ENCODE measurements around the gene CTSO.
"Not testable (repeated sequence)": the region's sequence is repeated elsewhere in the genome, so short reads cannot be mapped to it uniquely, and the experiment has no call there.

Gene CTSO

DNA sequence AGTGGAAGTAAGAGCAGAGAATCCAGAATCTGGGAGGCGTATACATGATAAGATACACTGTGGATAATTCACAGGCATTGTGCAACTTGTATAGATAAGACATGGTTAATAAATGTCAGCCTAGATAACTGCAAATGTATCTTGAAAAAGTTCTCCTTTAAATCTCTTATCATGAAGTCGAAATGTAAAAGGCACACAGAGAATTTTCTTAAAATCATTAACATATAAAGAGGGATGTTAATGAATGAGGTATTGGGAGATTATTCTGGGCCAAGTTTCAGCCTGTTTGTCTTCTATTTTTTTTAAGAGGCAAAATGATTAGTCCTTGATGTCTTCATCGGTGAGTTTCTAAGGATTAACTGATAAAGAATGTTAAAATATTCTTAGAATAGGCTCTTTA lies 49.3 kb downstream of the CTSO start:
- DNase-seq = no peak

- DNase-seq = no peak
These were observed 50.2 kb downstream of the CTSO start, which contains the start of gene TDO2 for GRCh38 chr4:155903453-155903852. TSS of gene TDO2 (plus strand) at chr4:155903696. CDS start at chr4:155903759, 63 bp downstream.

DNA sequence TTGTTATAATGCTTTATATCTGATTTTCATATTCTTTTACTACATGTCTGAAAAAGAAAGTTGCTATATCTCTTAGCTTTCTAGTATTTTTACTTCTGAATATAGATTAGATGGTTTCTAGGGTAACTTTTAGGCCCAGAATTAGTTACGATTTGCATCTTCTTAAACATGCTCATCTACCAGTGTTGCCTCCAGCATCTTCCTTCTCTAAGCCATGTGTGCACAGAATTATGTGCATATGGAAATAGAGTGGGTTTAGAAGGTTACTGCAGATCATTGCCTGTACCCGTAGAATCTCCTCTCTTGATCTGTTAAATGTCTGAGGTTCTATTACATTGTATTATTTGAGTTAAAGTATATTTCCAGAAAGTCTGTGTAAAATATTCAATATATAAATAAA lies 52.7 kb downstream of the CTSO start:
- no peak for DNase-seq

GRCh38 chr4:155900381-155900780 lies 53.3 kb downstream of the CTSO start:
- DNase-seq = no peak

DNA sequence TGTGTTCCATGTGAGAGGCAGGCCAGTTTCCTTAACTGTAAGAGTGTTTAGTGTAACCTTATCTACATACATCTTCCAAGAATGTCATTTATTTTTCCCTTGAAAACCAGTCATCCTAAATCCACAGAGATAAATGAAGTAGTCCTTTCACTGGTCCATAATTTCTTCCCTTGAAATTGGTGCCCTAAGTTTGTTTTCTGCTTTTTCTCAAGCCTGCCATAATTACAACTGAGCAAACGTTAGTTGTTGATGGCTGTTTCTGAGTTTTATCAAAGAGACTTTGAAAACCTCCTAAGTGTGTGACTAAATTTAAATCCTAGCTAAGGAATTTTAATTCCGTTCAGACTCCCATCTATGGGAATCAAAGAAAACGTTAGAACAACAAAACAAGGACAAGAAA lies 53.8 kb downstream of the CTSO start:
- DNase-seq = no peak

DNA sequence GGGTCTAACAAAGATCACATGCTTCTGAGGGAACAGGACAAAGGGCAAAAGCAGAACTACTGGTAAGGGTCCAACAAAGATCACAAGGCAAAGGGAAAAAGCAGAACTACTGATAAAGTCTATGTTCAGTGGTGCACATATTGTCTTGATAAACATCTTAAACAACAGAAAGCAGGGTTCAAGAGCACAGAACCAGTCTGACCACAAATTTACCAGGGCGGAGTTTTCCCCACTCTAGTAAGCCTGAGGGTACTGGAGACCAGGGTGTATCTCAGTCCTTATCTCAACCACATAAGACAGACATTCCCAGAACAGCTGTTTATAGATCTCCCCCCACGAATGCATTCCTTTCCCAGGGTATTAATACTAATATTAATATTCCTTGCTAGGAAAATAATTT lies 55.3 kb downstream of the CTSO start:
- not testable (repeated sequence) for DNase-seq

- DNase-seq = no peak
These were observed 62.6 kb downstream of the CTSO start for GRCh38 chr4:155891058-155891457.

DNA sequence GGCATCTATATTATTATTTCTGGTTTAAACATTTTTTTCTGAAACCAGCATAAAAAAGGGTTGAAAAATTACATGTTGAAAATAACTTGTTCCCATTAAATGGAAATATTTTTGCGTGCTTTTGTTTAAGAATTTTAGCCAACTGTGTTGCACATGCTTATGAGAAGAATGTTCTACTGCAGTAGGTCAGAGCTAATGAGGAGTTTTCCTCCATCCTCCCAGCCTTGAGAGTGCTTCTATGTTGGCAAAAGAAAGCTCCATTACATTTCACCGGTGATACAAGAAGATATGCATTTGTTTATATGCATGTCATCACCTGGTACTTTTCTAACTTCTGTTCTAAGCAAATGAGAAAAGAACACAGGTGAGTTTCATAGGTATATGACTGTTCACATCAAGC lies 63.7 kb downstream of the CTSO start:
- no peak for DNase-seq

- peak; percentile 22 for DNase-seq
These were observed 64.5 kb downstream of the CTSO start for GRCh38 chr4:155889031-155889793.

GRCh38 chr4:155887847-155888570 lies 65.7 kb downstream of the CTSO start:
- DNase-seq = no peak

DNA sequence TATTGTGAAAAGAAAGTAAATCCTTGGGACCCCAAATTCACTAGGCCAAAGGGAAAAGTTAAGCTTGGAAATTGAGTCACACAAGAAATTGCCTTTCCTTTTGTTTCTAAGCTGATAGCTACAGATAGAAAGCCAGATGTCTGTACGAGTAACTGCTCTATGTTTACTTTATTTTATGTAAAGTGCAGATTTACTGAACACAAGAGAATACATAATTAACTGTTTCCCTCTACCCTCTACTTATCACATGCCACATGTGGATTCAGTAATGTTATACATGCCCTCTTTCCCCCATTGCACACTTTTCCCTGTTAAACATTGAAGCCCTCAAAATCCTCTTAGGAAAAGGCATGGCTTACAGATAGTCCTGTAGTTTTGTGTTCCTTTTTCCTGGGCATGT lies 66.6 kb downstream of the CTSO start:
- DNase-seq = no peak

DNA sequence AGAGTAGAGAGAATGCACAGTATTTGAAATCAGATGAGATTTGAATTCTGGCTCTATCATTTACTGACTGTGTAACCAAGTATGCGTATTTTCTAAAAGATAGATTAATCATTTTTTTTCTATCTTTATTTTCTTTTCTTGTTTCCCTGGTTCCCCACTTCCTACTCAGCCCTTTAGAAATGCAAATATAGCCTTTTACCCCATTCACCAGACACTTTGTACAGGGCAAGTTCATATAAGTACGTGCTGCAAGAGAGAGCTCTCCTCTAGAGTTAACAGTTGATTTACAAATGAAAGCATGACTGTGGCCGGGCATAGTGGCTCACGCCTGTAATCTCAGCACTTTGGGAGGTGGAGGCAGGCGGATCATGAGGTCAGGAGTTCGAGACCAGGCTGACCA lies 68.0 kb downstream of the CTSO start:
- DNase-seq = no peak

- DNase-seq = no peak
These were observed 69.8 kb downstream of the CTSO start for GRCh38 chr4:155883895-155884294.

DNA sequence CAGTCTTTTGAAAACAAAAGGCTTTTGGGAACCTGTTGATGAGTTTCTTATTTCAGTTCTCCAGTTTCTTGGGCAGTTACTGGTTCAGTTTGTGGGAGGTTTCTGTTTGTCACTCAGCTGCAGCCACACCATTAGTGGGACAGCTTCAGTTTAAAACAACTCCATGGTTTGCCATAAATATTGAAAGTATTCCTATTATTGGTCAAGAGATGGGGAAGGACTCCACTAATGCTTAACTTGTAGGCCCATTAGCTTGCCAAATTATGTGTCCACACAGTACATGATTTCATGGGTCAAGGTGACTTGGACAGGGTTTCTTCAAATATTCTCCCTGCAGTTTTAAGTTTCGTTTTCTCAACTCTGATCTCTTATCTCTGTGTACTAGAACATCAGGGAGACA lies 72.1 kb downstream of the CTSO start:
- DNase-seq = no peak

GRCh38 chr4:155879767-155880166 lies 73.9 kb downstream of the CTSO start:
- no peak for DNase-seq

DNA sequence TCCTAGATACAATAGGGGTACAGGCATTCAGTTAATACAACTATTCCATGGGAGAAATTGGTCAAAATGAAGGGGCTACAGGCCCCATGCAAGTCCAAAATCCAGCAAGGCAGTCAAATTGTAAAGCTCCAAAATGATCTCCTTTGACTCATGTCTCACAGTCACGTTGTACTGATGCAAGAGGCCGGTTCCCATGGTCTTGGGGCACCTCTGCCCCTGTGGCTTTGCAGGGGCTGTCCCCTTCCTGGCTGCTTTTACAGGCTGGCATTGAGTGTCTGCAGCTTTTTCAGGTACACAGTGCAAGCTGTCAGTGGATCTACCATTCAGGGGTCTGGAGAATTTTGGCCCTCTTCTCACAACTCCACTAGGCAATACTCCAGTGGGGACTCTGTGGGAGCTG lies 75.1 kb downstream of the CTSO start:
- DNase-seq = no peak

GRCh38 chr4:155877971-155878370 lies 75.7 kb downstream of the CTSO start:
- DNase-seq = no peak

DNA sequence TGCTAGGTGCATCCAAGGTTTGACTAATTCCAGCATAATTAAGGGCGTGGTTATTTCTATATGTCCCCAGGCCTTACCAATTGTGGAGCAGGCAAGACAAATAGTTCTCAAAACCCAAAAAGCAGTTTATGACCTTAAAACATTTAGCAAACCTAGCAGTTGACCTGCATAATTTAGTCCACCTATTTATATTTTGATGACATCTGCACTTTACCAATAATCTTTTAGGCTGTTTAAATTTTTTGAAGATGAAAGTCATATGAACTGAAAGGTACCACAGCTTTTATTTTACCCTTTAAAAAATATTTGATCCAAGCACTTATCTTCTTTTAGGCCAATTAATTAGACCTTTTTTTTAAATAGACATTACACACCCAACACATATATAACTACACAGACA lies 77.8 kb downstream of the CTSO start:
- no peak for DNase-seq

Data from GF-D8 (cell line).